Non-pigmented ciliary epithelial cell (primary cell): ENCODE results near the gene RND2.
"Not testable (repeated sequence)": the region's sequence is repeated elsewhere in the genome, so short reads cannot be mapped to it uniquely, and the experiment has no call there.

ENCODE experiments used
- DNase-seq: peaks from one replicate; pipeline ENCODE4 v3.0.0-alpha.2; 2010; ENCODE audit warnings: low read depth

RND2 gene

GRCh38 chr17:43027091-43028032 is 2.3 kb downstream of the RND2 start:
- no peak for DNase-seq

DNA sequence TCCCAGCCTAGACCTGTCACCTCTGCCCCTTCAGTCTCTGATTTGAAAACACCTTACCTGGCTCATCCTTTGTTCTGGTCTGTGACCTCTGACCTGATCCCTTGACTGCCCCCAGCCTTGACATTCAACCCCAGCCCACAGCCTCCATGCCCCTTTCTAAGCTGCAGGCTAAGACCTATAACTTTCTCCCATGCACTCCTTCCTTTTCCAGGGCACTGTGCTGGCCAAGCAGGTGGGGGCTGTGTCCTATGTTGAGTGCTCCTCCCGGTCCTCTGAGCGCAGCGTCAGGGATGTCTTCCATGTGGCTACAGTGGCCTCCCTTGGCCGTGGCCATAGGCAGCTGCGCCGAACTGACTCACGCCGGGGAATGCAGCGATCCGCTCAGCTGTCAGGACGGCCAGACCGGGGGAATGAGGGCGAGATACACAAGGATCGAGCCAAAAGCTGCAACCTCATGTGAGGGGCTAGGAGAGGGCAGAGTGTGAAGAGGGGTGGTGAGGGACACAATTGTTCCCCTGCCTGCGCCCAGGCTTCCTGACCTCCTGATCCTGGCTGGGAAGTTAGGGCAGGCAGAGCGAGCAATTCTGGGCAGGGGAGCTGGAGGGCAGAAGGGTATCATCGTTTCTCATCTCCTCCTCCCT is 3.3 kb downstream of the RND2 start:
- DNase-seq = no peak

DNA sequence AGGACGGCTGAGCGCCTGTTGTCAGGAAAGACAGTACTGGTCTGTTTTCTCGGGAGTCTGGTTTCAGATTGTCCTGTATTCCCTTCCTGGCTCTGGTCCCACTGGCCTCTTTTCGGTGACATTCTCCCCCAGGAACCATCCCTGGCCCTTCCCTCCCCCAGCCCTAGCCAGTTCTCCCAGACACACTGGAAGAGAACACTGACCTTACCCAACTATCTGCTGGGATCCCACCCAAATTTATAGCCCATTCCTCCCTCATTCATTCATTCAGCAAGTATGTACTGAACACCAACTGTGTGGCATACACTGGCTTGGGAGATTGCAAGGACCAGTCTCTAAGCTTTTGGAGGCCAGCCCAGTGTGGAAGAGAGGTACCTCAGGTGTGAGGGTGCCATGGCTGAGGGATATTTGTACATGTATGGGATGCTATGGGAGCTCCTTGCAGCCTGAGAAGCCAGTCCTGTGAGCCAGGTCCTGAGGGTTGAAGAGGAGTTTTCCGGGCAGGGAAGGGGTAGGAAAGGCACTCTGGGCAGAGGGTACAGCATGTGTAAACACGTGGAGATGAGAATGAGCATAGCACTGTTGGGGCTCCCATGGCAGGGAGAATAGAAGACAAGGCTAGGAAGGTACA is 5.2 kb downstream of the RND2 start:
- DNase-seq = no peak

- no peak for DNase-seq
Observed at GRCh38 chr17:43031666-43032065, 6.6 kb downstream of the RND2 start.

DNA sequence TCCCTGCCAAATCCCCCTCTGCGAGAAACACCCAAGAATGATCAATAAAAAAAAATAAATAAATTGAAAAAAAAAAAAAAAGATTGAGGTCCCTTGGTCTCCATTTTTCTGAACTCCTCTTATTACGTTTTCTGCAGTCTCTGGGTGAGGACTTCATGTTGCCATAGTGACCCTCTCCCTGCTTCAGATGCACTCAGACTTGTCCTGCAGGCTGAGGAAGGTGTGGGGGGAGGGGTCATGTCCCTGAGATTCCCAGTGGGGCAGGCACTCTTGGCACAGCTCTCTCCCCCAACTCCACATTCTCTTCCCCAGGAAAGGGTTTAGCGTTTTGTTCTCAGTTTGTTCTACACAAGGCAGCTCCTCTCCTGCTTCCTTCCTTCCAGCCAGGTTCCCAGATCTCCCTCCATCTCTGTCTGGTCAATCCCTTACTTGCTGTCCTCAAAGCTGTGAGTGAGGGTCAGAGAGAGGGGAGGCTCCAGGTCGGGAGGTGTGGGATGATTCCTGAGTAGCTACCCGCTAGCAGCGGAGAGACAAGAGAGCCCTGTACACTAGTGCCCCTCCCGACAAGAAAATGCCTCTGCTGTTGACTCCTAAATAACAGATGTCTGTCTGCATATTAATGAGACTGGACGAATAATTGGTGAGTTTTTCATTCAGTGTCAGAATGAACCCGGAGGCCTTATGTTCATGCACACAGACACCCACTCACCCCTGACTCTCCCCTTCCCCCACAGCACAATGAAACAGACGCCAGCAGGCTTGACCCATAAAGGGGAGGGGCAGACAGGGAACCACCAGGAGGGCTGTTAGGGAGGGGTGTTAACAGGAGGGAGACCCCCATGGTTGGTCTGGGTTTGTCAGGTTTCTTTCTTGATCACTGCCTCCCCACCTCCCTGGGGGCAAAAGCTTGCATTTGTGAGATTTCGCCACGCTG is 9.2 kb downstream of the RND2 start:
- DNase-seq = no peak

DNA sequence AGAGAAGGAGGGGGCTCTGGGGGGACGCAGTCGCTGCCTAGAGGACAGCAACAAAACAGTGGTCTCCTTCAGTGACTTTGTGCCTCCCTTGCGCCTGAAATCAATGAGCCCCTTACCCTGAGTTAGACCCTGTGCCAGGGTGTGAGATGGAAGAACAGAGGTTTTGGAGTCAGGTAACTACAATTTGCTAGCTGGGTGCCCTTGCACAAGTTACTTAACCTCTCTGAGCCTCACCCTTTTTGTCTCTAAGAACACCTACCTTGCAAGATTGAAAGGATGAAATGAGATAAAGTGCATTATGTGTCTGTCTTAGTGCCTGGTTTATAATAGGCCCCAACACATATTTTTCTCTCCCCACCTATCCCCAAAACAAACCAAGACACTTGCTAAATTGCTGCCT is 9.9 kb downstream of the RND2 start:
- no peak for DNase-seq

DNA sequence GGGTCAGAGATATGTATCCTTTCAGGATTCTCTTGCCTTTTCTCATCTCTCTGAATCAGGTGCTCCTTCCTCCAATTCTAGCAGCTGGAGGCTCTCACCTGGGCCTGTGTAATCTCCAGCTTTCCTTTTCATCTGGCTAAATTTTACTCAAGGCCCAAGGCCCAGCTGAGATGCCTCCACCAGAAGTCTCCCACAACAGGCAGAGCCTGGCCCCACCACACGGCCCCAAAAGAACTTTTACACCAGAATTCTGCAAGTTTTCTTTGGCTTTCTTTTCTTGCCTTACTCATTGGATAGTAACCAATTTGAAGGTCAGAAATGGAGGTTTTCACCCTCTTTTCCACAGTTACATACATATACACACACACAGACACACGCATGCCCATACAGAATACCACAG is 14.6 kb downstream of the RND2 start:
- DNase-seq = no peak

GRCh38 chr17:43040655-43041054 is 15.6 kb downstream of the RND2 start:
- no peak for DNase-seq

DNA sequence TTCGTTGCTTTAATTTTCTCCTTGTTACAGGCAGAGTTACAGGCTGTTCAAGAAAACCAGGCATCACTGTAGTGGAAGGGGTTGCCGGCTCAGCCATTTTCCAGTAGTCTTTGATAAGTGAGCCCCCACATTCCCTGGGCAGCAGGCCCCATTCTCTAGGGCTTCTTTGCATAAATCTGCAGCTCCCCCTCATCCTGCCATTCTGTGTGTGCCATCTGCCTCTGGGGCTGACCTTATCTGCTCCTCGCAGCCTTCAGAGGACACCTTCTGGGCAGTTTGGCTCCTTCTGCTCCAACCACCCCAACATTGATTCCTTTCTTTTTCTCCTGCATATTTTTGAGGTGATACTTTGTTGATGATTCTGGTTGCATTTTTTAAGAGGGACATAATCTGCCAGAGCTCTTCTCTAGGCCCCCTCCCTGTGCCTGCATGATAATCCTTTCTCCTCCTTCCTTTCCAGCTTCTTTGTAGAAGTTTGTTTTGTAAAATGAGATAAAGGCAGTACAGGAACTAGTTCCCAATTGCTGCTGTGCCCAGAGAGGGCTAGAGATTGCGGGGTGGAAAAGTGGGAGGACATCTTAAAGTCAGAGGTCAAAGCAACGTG is 17.1 kb downstream of the RND2 start:
- no peak for DNase-seq

DNA sequence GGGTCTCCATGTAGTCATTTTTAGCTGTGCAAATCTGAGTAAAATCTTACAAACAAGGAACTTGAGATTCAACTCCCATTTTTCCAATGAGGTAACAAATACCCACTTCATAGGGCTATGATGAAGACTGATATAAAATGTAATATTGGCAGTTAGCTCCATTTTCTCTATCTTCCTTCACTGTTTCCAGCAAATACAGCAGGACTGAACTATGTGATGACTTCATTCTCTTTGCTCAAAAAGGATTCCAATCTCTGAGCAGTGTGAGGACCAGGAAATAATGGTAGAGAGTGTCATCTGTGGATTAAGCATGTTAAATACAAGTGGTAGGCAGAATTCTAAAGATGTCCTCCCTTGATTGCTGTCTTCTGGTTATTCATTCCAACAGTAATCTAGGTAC is 18.3 kb downstream of the RND2 start:
- DNase-seq = no peak

GRCh38 chr17:43044024-43044423 is 19.0 kb downstream of the RND2 start:
- DNase-seq = no peak

DNA sequence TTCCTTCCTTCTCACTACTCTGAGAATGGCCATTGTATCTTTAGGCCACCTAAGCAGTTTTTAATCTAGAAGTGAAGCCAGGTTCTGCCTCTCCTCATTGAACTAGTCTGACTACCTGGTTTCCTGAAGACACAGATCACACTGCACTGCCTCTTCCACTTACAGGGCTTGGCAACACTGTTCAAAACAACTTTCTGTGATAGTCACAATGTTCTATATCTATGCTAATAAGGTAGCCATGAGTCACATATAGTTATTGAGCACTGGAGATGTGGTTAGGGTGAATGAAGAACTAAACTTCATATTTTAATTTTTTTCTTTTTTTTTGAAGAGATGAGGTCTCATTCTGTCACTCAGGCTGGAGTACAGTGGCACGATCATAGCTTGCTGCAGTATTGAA is 26.9 kb downstream of the RND2 start:
- DNase-seq = no peak

DNA sequence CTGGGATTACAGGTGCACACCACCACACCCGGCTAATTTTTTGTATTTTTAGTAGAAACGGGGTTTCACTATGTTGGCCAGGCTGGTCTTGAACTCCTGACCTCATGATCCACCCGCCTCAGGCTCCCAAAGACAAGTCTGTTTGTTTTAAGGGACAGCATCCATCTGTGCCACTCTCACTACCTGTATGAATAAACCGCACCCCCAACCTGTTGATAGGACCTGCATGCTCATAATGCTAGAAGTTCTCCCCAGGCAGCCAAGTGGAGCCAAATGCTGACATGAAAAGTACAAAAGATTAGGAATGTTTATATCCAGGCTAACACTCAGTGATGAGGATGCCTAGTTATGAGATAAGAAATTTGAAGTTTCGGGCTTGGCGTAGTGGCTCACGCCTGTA is 28.0 kb downstream of the RND2 start:
- not testable (repeated sequence) for DNase-seq

DNA sequence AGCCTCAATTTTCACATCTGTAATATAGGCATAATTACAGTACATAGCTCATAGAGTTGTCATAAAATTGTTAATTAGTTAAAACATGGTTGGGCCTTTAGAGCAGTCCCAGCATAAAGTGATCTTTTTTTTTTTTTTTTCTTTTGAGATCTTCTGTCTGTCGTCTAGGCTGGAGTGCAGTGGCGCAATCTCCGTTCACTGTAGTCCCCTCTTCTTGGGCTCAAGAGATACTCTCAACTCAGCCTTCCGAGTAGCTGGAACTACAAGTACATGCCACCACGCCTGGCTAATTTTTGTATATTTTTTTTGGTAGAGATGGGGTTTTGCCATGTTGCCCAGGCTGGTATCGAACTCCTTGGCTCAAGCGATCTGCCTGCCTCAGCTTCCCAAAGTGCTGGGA is 31.0 kb downstream of the RND2 start:
- DNase-seq = no peak

GRCh38 chr17:43062984-43063638 is 38.1 kb downstream of the RND2 start:
- DNase-seq = no peak

- no peak for DNase-seq
Observed at GRCh38 chr17:43068570-43069367, 43.7 kb downstream of the RND2 start.

DNA sequence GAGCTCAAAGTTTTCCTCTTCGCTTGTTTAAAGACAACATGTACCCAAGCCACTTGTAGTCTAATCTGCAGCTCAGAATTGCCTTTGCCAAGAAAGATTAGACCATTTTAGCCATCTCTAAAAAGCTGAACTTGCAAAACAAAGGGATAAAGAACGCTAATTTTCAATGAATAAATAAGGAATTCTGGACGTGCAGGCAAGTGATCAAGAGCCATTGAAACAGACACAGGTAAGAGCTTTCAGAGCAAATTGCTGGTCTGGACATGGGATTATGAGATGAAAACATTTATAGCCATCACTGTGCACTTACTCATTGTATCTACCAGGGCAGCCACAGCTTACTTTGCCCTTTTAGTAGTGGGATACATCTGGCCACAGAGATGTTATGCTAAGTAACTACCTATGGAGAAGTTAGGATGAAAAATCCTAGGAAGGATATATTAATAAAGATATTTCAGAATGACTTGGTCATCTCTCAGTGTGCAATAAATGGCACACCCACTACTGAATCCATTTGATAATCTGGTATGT is 44.4 kb downstream of the RND2 start:
- DNase-seq = no peak

GRCh38 chr17:43070257-43070656 is 45.2 kb downstream of the RND2 start:
- no peak for DNase-seq

GRCh38 chr17:43070872-43071271 is 45.8 kb downstream of the RND2 start:
- no peak for DNase-seq

DNA sequence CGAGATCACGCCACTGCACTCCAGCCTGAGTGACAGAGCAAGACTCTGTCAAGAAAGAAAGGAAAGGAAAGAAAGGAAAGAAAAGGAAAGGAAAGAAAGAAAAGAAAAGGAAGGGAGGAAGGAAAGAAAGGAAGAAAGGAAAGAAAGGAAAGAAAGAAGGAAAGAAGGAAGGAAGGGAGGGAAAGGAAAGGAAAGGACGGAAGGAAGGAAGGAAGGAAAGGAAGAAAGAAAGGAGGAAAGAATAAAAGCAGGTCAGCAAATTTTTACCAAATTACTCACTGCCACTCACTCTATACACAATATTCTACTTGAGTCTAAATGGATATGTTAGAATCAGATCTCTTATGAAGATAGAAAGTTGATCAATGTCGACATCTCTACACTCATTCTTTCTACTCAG is 49.8 kb downstream of the RND2 start:
- no peak for DNase-seq
